Muscle layer of colon (tissue), 2 donors: Measurements from ENCODE around the gene TNIK.

Experiments
- H3K27ac ChIP-seq: one replicate; pipeline ENCODE4 v1.7.0; 2013; ENCODE audit warnings: low read depth, mild to moderate bottlenecking, low read length, moderate library complexity
- H3K27me3 ChIP-seq, 2 donors: one replicate each; pipeline ENCODE4 v1.7.0; 2013; ENCODE audit warnings: low read length in 2 of 2, mild to moderate bottlenecking in 2 of 2; ENCODE audit not compliant: insufficient read depth in 2 of 2, control insufficient read depth in 1 of 2
- H3K36me3 ChIP-seq: one replicate; pipeline ENCODE4 v1.7.0; 2013; ENCODE audit warnings: mild to moderate bottlenecking, low read length; ENCODE audit not compliant: insufficient read depth
- H3K4me1 ChIP-seq: one replicate; pipeline ENCODE4 v1.7.0; 2013; ENCODE audit warnings: mild to moderate bottlenecking, low read length; ENCODE audit not compliant: insufficient read depth
- H3K4me3 ChIP-seq, 2 donors: one replicate each; pipeline ENCODE4 v1.7.0; 2013; ENCODE audit warnings: low read length in 2 of 2, low read depth in 1 of 2, mild to moderate bottlenecking in 1 of 2, moderate library complexity in 1 of 2
- H3K9ac ChIP-seq: one replicate; pipeline ENCODE4 v1.7.0; 2013; ENCODE audit warnings: low read length
- H3K9me3 ChIP-seq: one replicate; pipeline ENCODE4 v1.7.0; 2013; ENCODE audit warnings: mild to moderate bottlenecking, low read length
- donor health status: abdominal sarcoma.
- donor health status: Adenocarcinoma of cecum.

Gene TNIK

DNA sequence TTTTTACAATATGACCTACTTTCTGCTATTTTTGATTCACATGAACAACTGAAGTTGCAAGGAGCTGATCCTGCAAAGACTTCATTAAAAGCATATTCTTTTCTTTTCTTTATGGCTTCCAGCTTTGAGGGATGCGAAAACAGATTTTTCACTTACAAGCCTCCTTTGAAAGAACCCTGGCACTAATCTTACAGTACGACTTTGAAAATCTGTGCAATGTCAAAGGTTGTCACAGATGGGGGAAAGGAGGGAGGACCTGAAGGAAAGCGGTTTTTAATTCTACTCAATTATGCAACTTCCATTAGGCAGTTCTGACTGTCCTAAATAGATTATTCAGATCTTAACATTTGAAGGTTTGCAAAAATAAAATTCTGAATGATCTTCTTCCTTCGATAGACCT lies 130.5 kb downstream of the TNIK start:
- Histone ChIP-seq H3K4me1 (peaks cover 37% of the 10 kb centered on the region), H3K9ac (no peak overlapping the region), H3K27me3 (no peaks in the 10 kb centered on the region), H3K4me3 (no peak overlapping the region), H3K9me3 (no peaks in the 10 kb centered on the region), H3K36me3 (no peaks in the 10 kb centered on the region), H3K27ac (peak overlapping the region; percentile 1)

- peaks cover 36% of the 10 kb centered on the region for H3K4me1 ChIP-seq
- H3K4me3 ChIP-seq: no peak overlapping the region
- H3K36me3 ChIP-seq: no peaks in the 10 kb centered on the region
- peak overlapping the region; percentile 50 for H3K27ac ChIP-seq
- H3K9me3 ChIP-seq: no peaks in the 10 kb centered on the region
- no peaks in the 10 kb centered on the region for H3K27me3 ChIP-seq
- H3K9ac ChIP-seq: no peak overlapping the region
Measured at GRCh38 chr3:171328419-171329082, 131.7 kb downstream of the TNIK start.

GRCh38 chr3:171327441-171328174 lies 132.6 kb downstream of the TNIK start:
- Histone ChIP-seq H3K27ac (no peak overlapping the region), H3K4me1 (peaks cover 37% of the 10 kb centered on the region), H3K4me3 (no peak overlapping the region), H3K27me3 (no peaks in the 10 kb centered on the region), H3K36me3 (no peaks in the 10 kb centered on the region), H3K9me3 (no peaks in the 10 kb centered on the region), H3K9ac (no peak overlapping the region)

GRCh38 chr3:171326717-171327440 lies 133.3 kb downstream of the TNIK start:
- H3K27me3 ChIP-seq: no peaks in the 10 kb centered on the region
- H3K9ac ChIP-seq: no peak overlapping the region
- no peaks in the 10 kb centered on the region for H3K36me3 ChIP-seq
- H3K9me3 ChIP-seq: no peaks in the 10 kb centered on the region
- H3K4me1 ChIP-seq: peaks cover 38% of the 10 kb centered on the region
- H3K4me3 ChIP-seq: no peak overlapping the region
- no peak overlapping the region for H3K27ac ChIP-seq

- Histone ChIP-seq H3K4me3 (no peak overlapping the region), H3K9me3 (no peaks in the 10 kb centered on the region), H3K27me3 (no peaks in the 10 kb centered on the region), H3K36me3 (no peaks in the 10 kb centered on the region), H3K4me1 (peaks cover 48% of the 10 kb centered on the region), H3K9ac (no peak overlapping the region), H3K27ac (no peak overlapping the region)
Measured at GRCh38 chr3:171323938-171324536, 136.2 kb downstream of the TNIK start.

- Histone ChIP-seq H3K9me3 (no peaks in the 10 kb centered on the region), H3K4me3 (no peak overlapping the region), H3K27me3 (no peaks in the 10 kb centered on the region), H3K36me3 (no peaks in the 10 kb centered on the region), H3K4me1 (peaks cover 35% of the 10 kb centered on the region), H3K9ac (no peak overlapping the region), H3K27ac (peak overlapping the region; percentile 3)
Measured at GRCh38 chr3:171321559-171322360, 138.4 kb downstream of the TNIK start.

DNA sequence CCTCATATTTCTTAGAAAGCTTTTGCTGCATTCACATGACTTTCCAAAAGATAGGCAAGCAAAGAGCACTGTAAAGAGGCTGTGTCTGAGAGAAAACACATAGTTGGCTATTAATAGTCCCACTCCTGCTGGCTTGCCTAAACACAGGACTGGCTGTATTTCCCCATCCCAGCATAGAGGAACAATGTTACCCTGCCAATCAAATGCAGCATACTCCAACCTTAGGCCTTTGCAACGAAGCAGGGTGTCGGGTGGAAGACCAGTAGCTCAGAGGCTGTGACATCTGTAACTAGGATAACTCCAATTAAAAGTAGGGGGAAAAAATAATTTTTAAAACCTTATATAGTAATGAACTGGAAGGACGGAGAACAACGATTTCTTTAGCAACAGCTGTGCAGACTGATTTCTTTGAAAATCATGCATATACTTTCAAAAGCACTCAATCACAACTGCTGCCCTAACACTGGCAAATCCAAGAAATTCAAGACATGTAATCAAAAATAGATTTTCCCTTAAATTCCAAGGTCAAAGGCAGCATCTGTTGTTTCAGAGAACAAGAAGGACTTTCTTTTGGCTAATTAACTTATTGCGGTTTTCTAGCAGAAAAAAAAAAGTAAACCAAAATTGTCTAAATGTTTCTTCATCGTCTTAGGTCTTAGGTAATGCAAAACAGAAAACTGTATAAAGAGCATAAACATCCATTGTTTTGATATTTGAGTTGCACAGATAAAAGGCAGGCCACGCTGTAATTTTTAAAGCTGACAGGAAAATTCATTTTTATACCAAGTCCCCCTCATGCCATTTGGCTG lies 139.3 kb downstream of the TNIK start:
- H3K9me3 ChIP-seq: no peaks in the 10 kb centered on the region
- H3K36me3 ChIP-seq: no peaks in the 10 kb centered on the region
- H3K27ac ChIP-seq: peak overlapping the region; percentile 3
- H3K9ac ChIP-seq: no peak overlapping the region
- peak overlapping the region in 1 of 2 donors; percentile 15 for H3K4me3 ChIP-seq
- no peaks in the 10 kb centered on the region for H3K27me3 ChIP-seq
- H3K4me1 ChIP-seq: peaks cover 35% of the 10 kb centered on the region

- Histone ChIP-seq H3K27me3 (no peaks in the 10 kb centered on the region), H3K4me1 (peaks cover 24% of the 10 kb centered on the region), H3K9ac (no peak overlapping the region), H3K36me3 (no peaks in the 10 kb centered on the region), H3K27ac (no peak overlapping the region), H3K9me3 (no peaks in the 10 kb centered on the region), H3K4me3 (no peak overlapping the region)
Measured at GRCh38 chr3:171317171-171317570, 143.0 kb downstream of the TNIK start.

DNA sequence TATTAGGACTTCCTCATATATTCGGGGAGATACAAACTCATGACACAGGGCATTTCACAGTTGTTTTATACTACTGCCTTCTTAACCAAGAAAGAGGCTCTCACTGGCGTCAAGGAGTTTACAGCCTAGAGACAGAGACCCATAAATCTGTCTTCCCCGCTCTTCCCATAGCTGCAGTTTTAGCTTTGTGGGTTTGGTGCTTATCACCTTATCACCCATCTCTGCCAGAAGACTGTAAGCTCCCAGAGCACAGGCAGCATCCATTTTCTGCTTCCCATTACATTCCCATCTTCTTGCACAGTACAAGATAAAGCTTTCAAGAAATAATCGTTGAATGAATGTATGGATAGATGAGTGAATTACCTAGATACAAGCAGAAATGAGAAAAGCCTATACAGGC lies 144.3 kb downstream of the TNIK start:
- Histone ChIP-seq H3K27ac (no peak overlapping the region), H3K4me3 (no peak overlapping the region), H3K4me1 (peaks cover 13% of the 10 kb centered on the region), H3K36me3 (no peaks in the 10 kb centered on the region), H3K9ac (no peak overlapping the region), H3K27me3 (no peaks in the 10 kb centered on the region), H3K9me3 (no peaks in the 10 kb centered on the region)

GRCh38 chr3:171315101-171315500 lies 145.1 kb downstream of the TNIK start:
- no peaks in the 10 kb centered on the region for H3K36me3 ChIP-seq
- no peaks in the 10 kb centered on the region for H3K9me3 ChIP-seq
- H3K4me3 ChIP-seq: no peak overlapping the region
- H3K4me1 ChIP-seq: peaks cover 6% of the 10 kb centered on the region
- no peaks in the 10 kb centered on the region for H3K27me3 ChIP-seq
- H3K9ac ChIP-seq: no peak overlapping the region
- H3K27ac ChIP-seq: no peak overlapping the region
